NCI-H2171 (cell line): ENCODE measurements around the gene RALGAPA2.
A peak's percentile ranks its signal among the peaks of the same experiment; 100 is the strongest.
"Not testable (repeated sequence)": the region's sequence is repeated elsewhere in the genome, so short reads cannot be mapped to it uniquely, and the experiment has no call there.

ENCODE experiments used
- DNase-seq: peaks from one replicate; lab custom pipeline; 2025; lab: John Stamatoyannopoulos, UW

The RALGAPA2 gene

GRCh38 chr20:20571068-20571780, 141.2 kb downstream of the RALGAPA2 start:
- DNase-seq: no peak

GRCh38 chr20:20568604-20569205, 143.7 kb downstream of the RALGAPA2 start:
- DNase-seq: peak; percentile 80

GRCh38 chr20:20567712-20568111, 144.7 kb downstream of the RALGAPA2 start:
- DNase-seq: no peak

- DNase-seq: no peak
Observed at GRCh38 chr20:20566516-20566915, 145.9 kb downstream of the RALGAPA2 start.

GRCh38 chr20:20564279-20564678, 148.2 kb downstream of the RALGAPA2 start:
- DNase-seq: no peak

- peak; percentile 93 for DNase-seq
Observed at GRCh38 chr20:20562507-20562906, 149.9 kb downstream of the RALGAPA2 start.

GRCh38 chr20:20561841-20562240, 150.6 kb downstream of the RALGAPA2 start:
- DNase-seq: no peak

GRCh38 chr20:20561172-20561571, 151.3 kb downstream of the RALGAPA2 start:
- peak; percentile 39 for DNase-seq

GRCh38 chr20:20557406-20557805, 155.0 kb downstream of the RALGAPA2 start:
- DNase-seq: no peak

- no peak for DNase-seq
Observed at GRCh38 chr20:20555838-20556237, 156.6 kb downstream of the RALGAPA2 start.

- DNase-seq: no peak
Observed at GRCh38 chr20:20554951-20555350, 157.5 kb downstream of the RALGAPA2 start.

GRCh38 chr20:20553541-20553940, 158.9 kb downstream of the RALGAPA2 start:
- peak; percentile 53 for DNase-seq

- peak; percentile 84 for DNase-seq
Observed at GRCh38 chr20:20552076-20552475, 160.4 kb downstream of the RALGAPA2 start.

GRCh38 chr20:20551409-20551808, 161.0 kb downstream of the RALGAPA2 start:
- peak; percentile 67 for DNase-seq

GRCh38 chr20:20549704-20550103, 162.7 kb downstream of the RALGAPA2 start:
- no peak for DNase-seq

- DNase-seq: peak; percentile 99
Observed at GRCh38 chr20:20549267-20549612, 163.2 kb downstream of the RALGAPA2 start.

GRCh38 chr20:20548527-20549266, 163.7 kb downstream of the RALGAPA2 start:
- DNase-seq: peak; percentile 95

GRCh38 chr20:20547876-20548266, 164.6 kb downstream of the RALGAPA2 start:
- DNase-seq: no peak

GRCh38 chr20:20547221-20547875, 165.1 kb downstream of the RALGAPA2 start:
- no peak for DNase-seq

- peak; percentile 97 for DNase-seq
Observed at GRCh38 chr20:20546402-20546801, 166.0 kb downstream of the RALGAPA2 start.

- not testable (repeated sequence) for DNase-seq
Observed at GRCh38 chr20:20543348-20543747, 169.1 kb downstream of the RALGAPA2 start.

- DNase-seq: no peak
Observed at GRCh38 chr20:20536240-20536933, 176.1 kb downstream of the RALGAPA2 start.
